ENCODE data around the gene PRKCI. TPM values are rescaled to one million over a fixed set of nuclear protein-coding genes. Genes with fewer than 3 reads are reported as not detected.

The PRKCI gene
- total and polyA plus RNA-seq, 9 of the 15 experiments (the other 6 are each of a cell fraction or from before 2014, with no cell fraction given), result 10.5 to 43.2 (median 31.4) TPM

GRCh38 chr3:170221924-170222646, at the start of gene PRKCI (continued):
- TF ChIP-seq GTF2B (IDR thresholded peaks at IDR 0.05; ENCODE audit: extremely low read depth, insufficient read length), result no peak
- TF ChIP-seq JUND (IDR thresholded peaks at IDR 0.05; ENCODE audit: borderline replicate concordance, low read depth, low read length), result peak; percentile 100
- peak; percentile 15; the same call in 1 of the 3 replicates for TF ChIP-seq JUND (tag; IDR thresholded peaks at IDR 0.05; ENCODE audit: borderline replicate concordance, low read depth, low read length)
- TF ChIP-seq SMARCA5 (IDR thresholded peaks at IDR 0.05), result no peak
- peak; percentile 92 to 100 for TF ChIP-seq TEAD1 (CRISPR knock-in tag; IDR thresholded peaks at IDR 0.05)
- TF ChIP-seq NR2C2 (CRISPR knock-in tag; IDR thresholded peaks at IDR 0.05), result no peak
- TF ChIP-seq NR2C2 (tag; IDR thresholded peaks at IDR 0.05), result peak; percentile 83
- peak; percentile 17; the same call in 1 of the 2 replicates for TF ChIP-seq ZBTB1 (CRISPR knock-in tag; IDR thresholded peaks at IDR 0.05; ENCODE audit: borderline replicate concordance, low read depth)
- no peak for TF ChIP-seq ELK3 (CRISPR knock-in tag; IDR thresholded peaks at IDR 0.05)
- TF ChIP-seq BCL6 (CRISPR knock-in tag; IDR thresholded peaks at IDR 0.05), result no peak
- TF ChIP-seq XRCC4 (IDR thresholded peaks at IDR 0.05; ENCODE audit: extremely low read depth, insufficient read depth, insufficient read length), result no peak
- no peak for TF ChIP-seq ZBTB8A (IDR thresholded peaks at IDR 0.05; ENCODE audit: partially characterized antibody)
- no peak for TF ChIP-seq ZFP1 (CRISPR knock-in tag; IDR thresholded peaks at IDR 0.05)
- TF ChIP-seq FOXM1 (IDR thresholded peaks at IDR 0.05; ENCODE audit: low read depth), result peak; percentile 92
- 0 out of 2 replicates have a peak, but pooled peaks have one; percentile 50 for TF ChIP-seq FOXM1 (CRISPR knock-in tag; IDR thresholded peaks at IDR 0.05; ENCODE audit: low read depth)
- TF ChIP-seq HNRNPUL1 (IDR thresholded peaks at IDR 0.05; ENCODE audit: low read length), result no peak
- TF ChIP-seq ZNF699 (CRISPR knock-in tag; IDR thresholded peaks at IDR 0.05; ENCODE audit: insufficient replicate concordance), result no peak
- TF ChIP-seq ZNF785 (CRISPR knock-in tag; IDR thresholded peaks at IDR 0.05), result no peak
- peak; percentile 76 for TF ChIP-seq HMGN3 (IDR thresholded peaks at IDR 0.05; ENCODE audit: borderline replicate concordance, extremely low read depth, insufficient read length, low read depth, low read length)
- TF ChIP-seq PCBP2 (IDR thresholded peaks at IDR 0.05; ENCODE audit: low read depth, low read length, poor library complexity, severe bottlenecking), result no peak
- TF ChIP-seq TAF7 (tag; IDR thresholded peaks at IDR 0.05), result no peak
- no peak for TF ChIP-seq FUS (optimal IDR thresholded peaks at IDR 0.05; ENCODE audit: low read depth, low read length)
- peak; percentile 93 for TF ChIP-seq CXXC5 (CRISPR knock-in tag; IDR thresholded peaks at IDR 0.05)
- TF ChIP-seq PPARD (CRISPR knock-in tag; IDR thresholded peaks at IDR 0.05), result no peak
- TF ChIP-seq MAX (CRISPR knock-in tag; IDR thresholded peaks at IDR 0.05), result 0 out of 2 replicates have a peak, but pooled peaks have one; percentile 8
- no peak for TF ChIP-seq NCOA2 (IDR thresholded peaks at IDR 0.05; ENCODE audit: partially characterized antibody in 2 of 2)
- TF ChIP-seq ZNF134 (CRISPR knock-in tag; conservative IDR thresholded peaks at IDR 0.05), result no peak

Measured in K562 (cell line).